Dermis blood vessel endothelial cell (primary cell): ENCODE data around the gene MEST. TPM values are rescaled to one million over a fixed set of nuclear protein-coding genes. Genes with fewer than 3 reads are reported as not detected.
A peak's percentile ranks its signal among the peaks of the same experiment; 100 is the strongest.
"Not testable (repeated sequence)": the region's sequence is repeated elsewhere in the genome, so short reads cannot be mapped to it uniquely, and the experiment has no call there.

Experiments used
- DNase-seq: peaks from one replicate; pipeline ENCODE4 v3.0.0; 2010
- total RNA-seq: library from RNA; depleted of rRNA; stranded (reverse); fragments of >200 nt; gene quantifications from 2 replicates; pipeline ENCODE4 v1.2.3, GENCODE V29; 2014

The MEST gene
- total RNA-seq, 1 donor from 2014 or later: 3.1 TPM

GRCh38 chr7:130486114-130486953, 5.6 kb upstream of the MEST start:
- DNase-seq: peak; percentile 70

DNA sequence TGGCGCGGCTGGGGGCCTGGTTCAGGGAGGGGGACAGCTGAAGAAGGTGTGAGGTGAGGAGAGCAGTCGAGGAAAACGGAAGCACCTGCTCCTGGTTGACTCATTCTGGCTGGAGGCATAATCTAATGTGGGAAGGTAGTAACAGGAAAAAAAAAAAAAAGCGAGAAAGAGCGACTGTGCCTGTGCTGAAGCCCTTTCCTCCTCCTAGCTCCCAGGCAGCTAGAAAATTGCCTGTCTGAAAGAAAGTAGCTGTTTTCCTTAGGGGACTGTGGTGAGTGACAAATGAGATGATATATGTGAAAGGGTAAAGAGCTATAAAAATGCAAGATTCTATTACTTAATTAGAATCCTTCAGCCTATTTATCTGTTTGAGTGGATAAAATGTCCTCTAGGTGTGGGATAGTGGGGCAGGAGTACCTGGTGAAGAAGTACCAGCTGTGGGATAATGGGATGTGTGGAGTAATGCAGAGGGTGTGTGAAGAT, 4.9 kb upstream of the MEST start:
- DNase-seq: peak; percentile 36

GRCh38 chr7:130488392-130489139, 3.3 kb upstream of the MEST start:
- no peak for DNase-seq

GRCh38 chr7:130489140-130489983, 2.5 kb upstream of the MEST start:
- no peak for DNase-seq

DNA sequence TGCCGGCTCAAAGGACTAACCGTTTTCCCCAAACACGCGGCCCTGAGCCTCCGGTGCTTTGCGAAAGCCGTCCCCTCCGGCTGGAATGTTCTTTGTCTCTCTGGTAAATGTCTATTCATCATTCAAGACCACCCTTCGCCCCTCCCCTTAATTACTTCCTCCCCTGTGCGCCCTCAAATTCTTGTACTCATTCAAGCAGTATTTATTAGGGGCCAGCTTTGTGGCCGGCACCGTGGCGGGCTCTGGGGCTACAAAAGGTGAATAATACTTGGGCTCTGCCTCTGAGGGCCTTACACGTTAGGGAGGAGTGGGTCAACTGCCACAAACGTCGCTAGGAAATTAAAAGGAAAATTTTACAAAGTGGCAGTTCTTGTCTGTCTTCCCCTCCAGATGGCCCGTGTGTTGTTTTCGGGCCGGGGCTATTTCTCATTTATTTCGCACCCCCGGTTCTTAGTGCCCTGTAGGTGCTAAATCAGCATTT, 1.5 kb upstream of the MEST start:
- no peak for DNase-seq

- peak; percentile 44 for DNase-seq
These were observed 739 bp upstream of the MEST start for GRCh38 chr7:130490888-130491804.

- no peak for DNase-seq
These were observed 814 bp downstream of the MEST start for GRCh38 chr7:130492523-130493274.

- DNase-seq: no peak
These were observed 1.5 kb downstream of the MEST start for GRCh38 chr7:130493275-130493873.

- DNase-seq: no peak
These were observed 2.6 kb downstream of the MEST start for GRCh38 chr7:130494431-130494858.

GRCh38 chr7:130500463-130500862, 8.6 kb downstream of the MEST start:
- DNase-seq: no peak

DNA sequence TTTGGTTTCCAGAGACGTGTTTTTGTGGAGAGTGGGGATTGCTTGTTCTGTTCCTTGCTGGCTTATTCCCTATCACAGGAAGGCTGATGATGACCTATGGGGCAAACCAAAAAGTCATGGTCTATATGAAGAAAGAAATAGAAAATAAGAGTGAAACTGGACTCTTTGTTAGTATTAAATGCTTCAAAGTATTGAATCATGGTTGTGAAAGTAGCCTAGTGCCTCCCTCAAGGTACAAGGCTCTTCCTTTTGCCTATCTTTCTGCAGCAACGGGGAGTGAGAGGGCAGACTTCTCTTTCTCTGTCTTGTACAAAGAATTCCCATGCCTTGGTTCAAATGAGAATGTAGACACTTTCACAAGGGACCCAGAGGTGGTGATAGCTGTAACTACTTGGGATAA, 9.0 kb downstream of the MEST start:
- no peak for DNase-seq

DNA sequence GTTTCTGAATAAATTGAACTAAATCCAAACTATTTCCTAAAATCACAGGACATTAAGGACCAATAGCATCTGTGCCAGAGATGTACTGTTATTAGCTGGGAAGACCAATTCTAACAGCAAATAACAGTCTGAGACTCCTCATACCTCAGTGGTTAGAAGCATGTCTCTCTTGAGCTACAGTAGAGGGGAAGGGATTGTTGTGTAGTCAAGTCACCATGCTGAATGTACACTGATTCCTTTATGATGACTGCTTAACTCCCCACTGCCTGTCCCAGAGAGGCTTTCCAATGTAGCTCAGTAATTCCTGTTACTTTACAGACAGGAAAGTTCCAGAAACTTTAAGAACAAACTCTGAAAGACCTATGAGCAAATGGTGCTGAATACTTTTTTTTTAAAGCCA, 13.9 kb downstream of the MEST start:
- DNase-seq: no peak

DNA sequence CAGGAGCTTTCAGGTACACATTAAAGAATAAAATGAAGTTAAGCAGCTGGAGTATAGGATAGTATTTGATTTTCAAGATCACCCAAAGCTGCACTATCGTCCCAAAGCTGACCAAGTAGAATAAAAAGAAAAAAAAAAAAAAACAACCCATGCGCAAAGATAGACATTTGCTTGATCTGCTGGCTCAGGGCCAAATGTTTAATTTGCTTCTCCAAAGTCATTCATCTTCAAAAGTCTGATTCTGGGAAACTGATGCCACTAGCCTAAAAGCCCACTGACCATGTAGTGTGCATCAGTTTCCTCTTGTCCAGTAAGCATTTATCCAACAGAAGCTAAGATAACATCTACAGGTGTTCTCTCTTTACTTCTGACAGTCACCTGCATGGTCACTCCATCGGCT, 14.5 kb downstream of the MEST start:
- DNase-seq: no peak

GRCh38 chr7:130512038-130512437, 20.2 kb downstream of the MEST start:
- DNase-seq: not testable (repeated sequence)

DNA sequence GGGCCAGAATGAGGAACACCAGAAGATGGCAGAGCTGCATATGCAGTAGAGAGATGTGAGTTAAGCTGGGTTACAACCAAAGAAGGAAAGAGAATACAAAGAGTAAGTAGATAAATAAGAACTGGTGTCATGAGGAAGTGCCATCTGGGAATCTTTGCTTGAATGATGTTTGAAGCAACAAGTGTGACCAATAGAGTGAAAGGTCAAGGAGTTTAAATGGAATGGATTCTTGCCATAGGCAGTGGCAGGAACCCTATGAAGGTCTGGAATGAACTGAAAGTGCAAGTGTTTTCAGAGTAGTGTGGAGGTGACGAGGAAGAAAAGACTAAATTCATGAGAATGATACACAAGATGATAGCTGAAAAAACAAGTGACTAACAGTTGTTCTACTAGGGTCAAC, 21.6 kb downstream of the MEST start:
- DNase-seq: no peak

GRCh38 chr7:130515315-130516040, 23.6 kb downstream of the MEST start:
- no peak for DNase-seq

GRCh38 chr7:130521258-130521951, 29.5 kb downstream of the MEST start:
- DNase-seq: peak; percentile 9

DNA sequence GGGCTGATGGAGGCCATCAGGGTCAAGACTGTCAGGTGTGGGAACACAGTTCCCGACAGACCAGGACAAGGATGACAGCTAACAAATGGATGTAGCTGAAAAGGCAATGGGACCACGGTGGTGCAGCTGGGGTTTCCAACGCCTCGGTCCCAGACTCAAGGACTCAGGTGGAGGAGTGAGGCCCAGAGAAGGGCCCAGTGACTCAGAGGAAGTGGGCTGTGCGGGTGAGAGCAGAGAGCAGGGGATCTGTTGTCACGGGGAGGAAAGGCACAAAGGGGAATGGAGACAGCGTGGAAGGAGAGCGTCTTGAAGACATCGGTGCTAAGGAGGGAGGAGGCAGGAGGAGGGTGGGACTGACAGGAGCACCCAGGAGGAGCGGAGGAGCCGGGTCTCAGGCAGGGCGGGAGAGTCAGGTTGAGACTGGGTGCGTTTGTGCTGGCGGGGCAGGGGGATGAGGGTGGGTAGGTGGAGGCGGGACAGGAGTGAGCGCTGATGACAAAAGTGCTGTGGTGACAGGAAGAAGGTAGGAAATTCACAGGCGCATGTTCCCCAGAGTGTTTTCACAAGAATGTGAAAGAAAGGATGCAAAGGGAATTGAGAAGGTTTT, 31.7 kb downstream of the MEST start:
- DNase-seq: not testable (repeated sequence)

GRCh38 chr7:130524628-130525027, 32.7 kb downstream of the MEST start:
- DNase-seq: no peak
